ENCODE measurements around the gene RPS27L.

DNA sequence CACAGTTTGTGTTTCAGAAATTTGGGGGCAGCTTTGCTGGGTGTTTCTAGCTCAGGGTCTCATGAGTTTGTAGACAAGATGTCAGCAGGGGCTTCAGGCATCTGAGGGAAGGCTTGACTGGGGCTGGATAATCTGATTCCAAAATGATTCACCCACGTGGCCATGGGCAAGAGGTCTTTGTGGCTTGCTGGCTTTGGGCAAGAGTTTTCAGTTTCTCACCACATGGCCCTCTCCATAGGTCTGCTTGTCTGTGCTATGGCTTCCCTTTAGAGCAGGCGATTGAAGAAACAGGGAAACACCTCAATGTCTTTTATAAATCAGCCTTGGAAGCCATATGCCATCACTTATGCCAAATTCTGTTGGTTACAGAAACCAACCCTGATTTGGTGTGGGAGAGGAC, 11.9 kb downstream of the RPS27L start:
- TF ChIP-seq, protein P1, sequence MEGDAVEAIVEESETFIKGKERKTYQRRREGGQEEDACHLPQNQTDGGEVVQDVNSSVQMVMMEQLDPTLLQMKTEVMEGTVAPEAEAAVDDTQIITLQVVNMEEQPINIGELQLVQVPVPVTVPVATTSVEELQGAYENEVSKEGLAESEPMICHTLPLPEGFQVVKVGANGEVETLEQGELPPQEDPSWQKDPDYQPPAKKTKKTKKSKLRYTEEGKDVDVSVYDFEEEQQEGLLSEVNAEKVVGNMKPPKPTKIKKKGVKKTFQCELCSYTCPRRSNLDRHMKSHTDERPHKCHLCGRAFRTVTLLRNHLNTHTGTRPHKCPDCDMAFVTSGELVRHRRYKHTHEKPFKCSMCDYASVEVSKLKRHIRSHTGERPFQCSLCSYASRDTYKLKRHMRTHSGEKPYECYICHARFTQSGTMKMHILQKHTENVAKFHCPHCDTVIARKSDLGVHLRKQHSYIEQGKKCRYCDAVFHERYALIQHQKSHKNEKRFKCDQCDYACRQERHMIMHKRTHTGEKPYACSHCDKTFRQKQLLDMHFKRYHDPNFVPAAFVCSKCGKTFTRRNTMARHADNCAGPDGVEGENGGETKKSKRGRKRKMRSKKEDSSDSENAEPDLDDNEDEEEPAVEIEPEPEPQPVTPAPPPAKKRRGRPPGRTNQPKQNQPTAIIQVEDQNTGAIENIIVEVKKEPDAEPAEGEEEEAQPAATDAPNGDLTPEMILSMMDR (conservative IDR thresholded peaks at IDR 0.05; ENCODE audit: low read depth in 2 of 2), result no peak
- TF ChIP-seq, protein P2, sequence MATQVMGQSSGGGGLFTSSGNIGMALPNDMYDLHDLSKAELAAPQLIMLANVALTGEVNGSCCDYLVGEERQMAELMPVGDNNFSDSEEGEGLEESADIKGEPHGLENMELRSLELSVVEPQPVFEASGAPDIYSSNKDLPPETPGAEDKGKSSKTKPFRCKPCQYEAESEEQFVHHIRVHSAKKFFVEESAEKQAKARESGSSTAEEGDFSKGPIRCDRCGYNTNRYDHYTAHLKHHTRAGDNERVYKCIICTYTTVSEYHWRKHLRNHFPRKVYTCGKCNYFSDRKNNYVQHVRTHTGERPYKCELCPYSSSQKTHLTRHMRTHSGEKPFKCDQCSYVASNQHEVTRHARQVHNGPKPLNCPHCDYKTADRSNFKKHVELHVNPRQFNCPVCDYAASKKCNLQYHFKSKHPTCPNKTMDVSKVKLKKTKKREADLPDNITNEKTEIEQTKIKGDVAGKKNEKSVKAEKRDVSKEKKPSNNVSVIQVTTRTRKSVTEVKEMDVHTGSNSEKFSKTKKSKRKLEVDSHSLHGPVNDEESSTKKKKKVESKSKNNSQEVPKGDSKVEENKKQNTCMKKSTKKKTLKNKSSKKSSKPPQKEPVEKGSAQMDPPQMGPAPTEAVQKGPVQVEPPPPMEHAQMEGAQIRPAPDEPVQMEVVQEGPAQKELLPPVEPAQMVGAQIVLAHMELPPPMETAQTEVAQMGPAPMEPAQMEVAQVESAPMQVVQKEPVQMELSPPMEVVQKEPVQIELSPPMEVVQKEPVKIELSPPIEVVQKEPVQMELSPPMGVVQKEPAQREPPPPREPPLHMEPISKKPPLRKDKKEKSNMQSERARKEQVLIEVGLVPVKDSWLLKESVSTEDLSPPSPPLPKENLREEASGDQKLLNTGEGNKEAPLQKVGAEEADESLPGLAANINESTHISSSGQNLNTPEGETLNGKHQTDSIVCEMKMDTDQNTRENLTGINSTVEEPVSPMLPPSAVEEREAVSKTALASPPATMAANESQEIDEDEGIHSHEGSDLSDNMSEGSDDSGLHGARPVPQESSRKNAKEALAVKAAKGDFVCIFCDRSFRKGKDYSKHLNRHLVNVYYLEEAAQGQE (IDR thresholded peaks at IDR 0.05; ENCODE audit: unreplicated experiment), result no peak
- TF ChIP-seq EZH2 (IDR thresholded peaks at IDR 0.05; ENCODE audit: low read depth, unreplicated experiment) (no peak), ZNF331 (CRISPR knock-in tag; IDR thresholded peaks at IDR 0.05; ENCODE audit: low read depth) (no peak), POLR2AphosphoS5 (IDR thresholded peaks at IDR 0.05; ENCODE audit: low read depth) (no peak), CREB1 (CRISPR knock-in tag; IDR thresholded peaks at IDR 0.05; ENCODE audit: low read depth) (no peak), EZH2phosphoT487 (IDR thresholded peaks at IDR 0.05; ENCODE audit: unreplicated experiment) (no peak), JUNB (IDR thresholded peaks at IDR 0.05; ENCODE audit: unreplicated experiment) (no peak), STAT1 (IDR thresholded peaks at IDR 0.05; ENCODE audit: unreplicated experiment) (no peak)
- TF ChIP-seq, protein P3, sequence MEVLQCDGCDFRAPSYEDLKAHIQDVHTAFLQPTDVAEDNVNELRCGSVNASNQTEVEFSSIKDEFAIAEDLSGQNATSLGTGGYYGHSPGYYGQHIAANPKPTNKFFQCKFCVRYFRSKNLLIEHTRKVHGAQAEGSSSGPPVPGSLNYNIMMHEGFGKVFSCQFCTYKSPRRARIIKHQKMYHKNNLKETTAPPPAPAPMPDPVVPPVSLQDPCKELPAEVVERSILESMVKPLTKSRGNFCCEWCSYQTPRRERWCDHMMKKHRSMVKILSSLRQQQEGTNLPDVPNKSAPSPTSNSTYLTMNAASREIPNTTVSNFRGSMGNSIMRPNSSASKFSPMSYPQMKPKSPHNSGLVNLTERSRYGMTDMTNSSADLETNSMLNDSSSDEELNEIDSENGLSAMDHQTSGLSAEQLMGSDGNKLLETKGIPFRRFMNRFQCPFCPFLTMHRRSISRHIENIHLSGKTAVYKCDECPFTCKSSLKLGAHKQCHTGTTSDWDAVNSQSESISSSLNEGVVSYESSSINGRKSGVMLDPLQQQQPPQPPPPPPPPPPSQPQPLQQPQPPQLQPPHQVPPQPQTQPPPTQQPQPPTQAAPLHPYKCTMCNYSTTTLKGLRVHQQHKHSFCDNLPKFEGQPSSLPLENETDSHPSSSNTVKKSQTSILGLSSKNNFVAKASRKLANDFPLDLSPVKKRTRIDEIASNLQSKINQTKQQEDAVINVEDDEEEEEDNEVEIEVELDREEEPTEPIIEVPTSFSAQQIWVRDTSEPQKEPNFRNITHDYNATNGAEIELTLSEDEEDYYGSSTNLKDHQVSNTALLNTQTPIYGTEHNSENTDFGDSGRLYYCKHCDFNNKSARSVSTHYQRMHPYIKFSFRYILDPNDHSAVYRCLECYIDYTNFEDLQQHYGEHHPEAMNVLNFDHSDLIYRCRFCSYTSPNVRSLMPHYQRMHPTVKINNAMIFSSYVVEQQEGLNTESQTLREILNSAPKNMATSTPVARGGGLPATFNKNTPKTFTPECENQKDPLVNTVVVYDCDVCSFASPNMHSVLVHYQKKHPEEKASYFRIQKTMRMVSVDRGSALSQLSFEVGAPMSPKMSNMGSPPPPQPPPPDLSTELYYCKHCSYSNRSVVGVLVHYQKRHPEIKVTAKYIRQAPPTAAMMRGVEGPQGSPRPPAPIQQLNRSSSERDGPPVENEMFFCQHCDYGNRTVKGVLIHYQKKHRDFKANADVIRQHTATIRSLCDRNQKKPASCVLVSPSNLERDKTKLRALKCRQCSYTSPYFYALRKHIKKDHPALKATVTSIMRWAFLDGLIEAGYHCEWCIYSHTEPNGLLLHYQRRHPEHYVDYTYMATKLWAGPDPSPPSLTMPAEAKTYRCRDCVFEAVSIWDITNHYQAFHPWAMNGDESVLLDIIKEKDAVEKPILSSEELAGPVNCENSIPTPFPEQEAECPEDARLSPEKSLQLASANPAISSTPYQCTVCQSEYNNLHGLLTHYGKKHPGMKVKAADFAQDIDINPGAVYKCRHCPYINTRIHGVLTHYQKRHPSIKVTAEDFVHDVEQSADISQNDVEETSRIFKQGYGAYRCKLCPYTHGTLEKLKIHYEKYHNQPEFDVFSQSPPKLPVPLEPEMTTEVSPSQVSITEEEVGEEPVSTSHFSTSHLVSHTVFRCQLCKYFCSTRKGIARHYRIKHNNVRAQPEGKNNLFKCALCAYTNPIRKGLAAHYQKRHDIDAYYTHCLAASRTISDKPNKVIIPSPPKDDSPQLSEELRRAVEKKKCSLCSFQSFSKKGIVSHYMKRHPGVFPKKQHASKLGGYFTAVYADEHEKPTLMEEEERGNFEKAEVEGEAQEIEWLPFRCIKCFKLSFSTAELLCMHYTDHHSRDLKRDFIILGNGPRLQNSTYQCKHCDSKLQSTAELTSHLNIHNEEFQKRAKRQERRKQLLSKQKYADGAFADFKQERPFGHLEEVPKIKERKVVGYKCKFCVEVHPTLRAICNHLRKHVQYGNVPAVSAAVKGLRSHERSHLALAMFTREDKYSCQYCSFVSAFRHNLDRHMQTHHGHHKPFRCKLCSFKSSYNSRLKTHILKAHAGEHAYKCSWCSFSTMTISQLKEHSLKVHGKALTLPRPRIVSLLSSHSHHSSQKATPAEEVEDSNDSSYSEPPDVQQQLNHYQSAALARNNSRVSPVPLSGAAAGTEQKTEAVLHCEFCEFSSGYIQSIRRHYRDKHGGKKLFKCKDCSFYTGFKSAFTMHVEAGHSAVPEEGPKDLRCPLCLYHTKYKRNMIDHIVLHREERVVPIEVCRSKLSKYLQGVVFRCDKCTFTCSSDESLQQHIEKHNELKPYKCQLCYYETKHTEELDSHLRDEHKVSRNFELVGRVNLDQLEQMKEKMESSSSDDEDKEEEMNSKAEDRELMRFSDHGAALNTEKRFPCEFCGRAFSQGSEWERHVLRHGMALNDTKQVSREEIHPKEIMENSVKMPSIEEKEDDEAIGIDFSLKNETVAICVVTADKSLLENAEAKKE (CRISPR knock-in tag; IDR thresholded peaks at IDR 0.05), result no peak

Measured in GM23338 (cell line).